GM23338 (cell line): ENCODE data around the gene CCDC54.

Source experiments
- EZH2phosphoT487 ChIP-seq: fragments of 200-600 bp; sonication (generic); IDR thresholded peaks from one replicate; pipeline ENCODE4 v1.8.1; 2018; ENCODE audit warnings: antibody characterized with exemption; ENCODE audit not compliant: unreplicated experiment
- NANOG ChIP-seq: IDR thresholded peaks from 2 replicates; pipeline ENCODE4 v1.6.1; 2016; ENCODE audit warnings: antibody characterized with exemption, borderline replicate concordance
- POLR2AphosphoS5 ChIP-seq: IDR thresholded peaks from 2 replicates; pipeline ENCODE4 v1.6.1; 2016; ENCODE audit warnings: antibody characterized with exemption, low read depth
- TF ChIP-seq, protein P1 (sequence below), 2 experiments: fragments of 200-600 bp in 1 of 2; sonication (generic) in 1 of 2; conservative IDR thresholded peaks; 2 replicates each; pipeline versions ENCODE4 v1.5.1 to v1.6.1; 2016 to 2017; ENCODE audit warnings: antibody characterized with exemption in 2 of 2, low read depth in 2 of 2, mild to moderate bottlenecking in 2 of 2, moderate library complexity in 1 of 2

DNA sequence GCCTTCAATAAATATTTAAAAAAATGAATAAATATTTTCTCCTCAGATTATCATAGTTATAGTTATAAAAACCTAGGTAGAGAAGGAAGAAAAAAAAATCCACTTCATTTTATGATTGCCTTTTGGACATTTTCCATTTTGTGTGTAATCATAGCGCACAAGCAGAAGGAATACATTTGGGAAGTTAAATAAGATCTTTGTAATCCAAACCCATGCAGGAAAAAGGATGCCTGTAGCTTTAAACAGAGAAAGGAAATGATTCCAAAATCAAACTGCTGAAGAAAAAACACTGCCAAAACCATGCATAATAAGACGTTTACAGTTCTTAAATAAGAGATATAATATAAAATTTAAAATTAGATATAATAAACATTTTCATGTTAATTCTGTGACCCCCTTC lies 7.4 kb upstream of the CCDC54 start:
- TF ChIP-seq EZH2phosphoT487 (no peak), NANOG (no peak), POLR2AphosphoS5 (no peak)
- TF ChIP-seq, protein P1, sequence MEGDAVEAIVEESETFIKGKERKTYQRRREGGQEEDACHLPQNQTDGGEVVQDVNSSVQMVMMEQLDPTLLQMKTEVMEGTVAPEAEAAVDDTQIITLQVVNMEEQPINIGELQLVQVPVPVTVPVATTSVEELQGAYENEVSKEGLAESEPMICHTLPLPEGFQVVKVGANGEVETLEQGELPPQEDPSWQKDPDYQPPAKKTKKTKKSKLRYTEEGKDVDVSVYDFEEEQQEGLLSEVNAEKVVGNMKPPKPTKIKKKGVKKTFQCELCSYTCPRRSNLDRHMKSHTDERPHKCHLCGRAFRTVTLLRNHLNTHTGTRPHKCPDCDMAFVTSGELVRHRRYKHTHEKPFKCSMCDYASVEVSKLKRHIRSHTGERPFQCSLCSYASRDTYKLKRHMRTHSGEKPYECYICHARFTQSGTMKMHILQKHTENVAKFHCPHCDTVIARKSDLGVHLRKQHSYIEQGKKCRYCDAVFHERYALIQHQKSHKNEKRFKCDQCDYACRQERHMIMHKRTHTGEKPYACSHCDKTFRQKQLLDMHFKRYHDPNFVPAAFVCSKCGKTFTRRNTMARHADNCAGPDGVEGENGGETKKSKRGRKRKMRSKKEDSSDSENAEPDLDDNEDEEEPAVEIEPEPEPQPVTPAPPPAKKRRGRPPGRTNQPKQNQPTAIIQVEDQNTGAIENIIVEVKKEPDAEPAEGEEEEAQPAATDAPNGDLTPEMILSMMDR (conservative IDR thresholded peaks at IDR 0.05; ENCODE audit: low read depth in 2 of 2) = no peak
